ENCODE results near the gene CHTOP.
A peak's percentile ranks its signal among the peaks of the same experiment; 100 is the strongest.
"Not testable (repeated sequence)": the region's sequence is repeated elsewhere in the genome, so short reads cannot be mapped to it uniquely, and the experiment has no call there.

The CHTOP gene

GRCh38 chr1:153633754-153634665 is at the start of gene CHTOP:
Gene CHTOP (plus strand): TSS chr1:153634066. CDS start chr1:153636589, 2,523 bp downstream.
- DNase-seq: peak; percentile 92

GRCh38 chr1:153585006-153585405 is 48.9 kb upstream of the CHTOP start:
- no peak for DNase-seq

GRCh38 chr1:153586347-153586746 is 47.5 kb upstream of the CHTOP start:
- no peak for DNase-seq

GRCh38 chr1:153587314-153587713 is 46.6 kb upstream of the CHTOP start:
- no peak for DNase-seq

- not testable (repeated sequence) for DNase-seq
These were observed 45.8 kb upstream of the CHTOP start for GRCh38 chr1:153588033-153588432.

GRCh38 chr1:153588482-153588881 is 45.4 kb upstream of the CHTOP start:
- DNase-seq: no peak

- no peak for DNase-seq
These were observed 41.1 kb upstream of the CHTOP start for GRCh38 chr1:153592748-153593147.

GRCh38 chr1:153597206-153597605 is 36.7 kb upstream of the CHTOP start:
- DNase-seq: no peak

GRCh38 chr1:153598309-153599172 is 35.3 kb upstream of the CHTOP start:
- DNase-seq: no peak

- no peak for DNase-seq
These were observed 34.0 kb upstream of the CHTOP start for GRCh38 chr1:153599847-153600246.

GRCh38 chr1:153602749-153603148 is 31.1 kb upstream of the CHTOP start:
- no peak for DNase-seq

- no peak for DNase-seq
These were observed 27.7 kb upstream of the CHTOP start for GRCh38 chr1:153606194-153606593.

- no peak for DNase-seq
These were observed 26.5 kb upstream of the CHTOP start for GRCh38 chr1:153607381-153607780.

- DNase-seq: no peak
These were observed 25.7 kb upstream of the CHTOP start for GRCh38 chr1:153608089-153608682.

- no peak for DNase-seq
These were observed 24.9 kb upstream of the CHTOP start for GRCh38 chr1:153608742-153609584.

GRCh38 chr1:153609585-153609907 is 24.3 kb upstream of the CHTOP start:
- DNase-seq: no peak

- no peak for DNase-seq
These were observed 23.5 kb upstream of the CHTOP start for GRCh38 chr1:153610334-153610733.

GRCh38 chr1:153610811-153611301 is 23.0 kb upstream of the CHTOP start:
- no peak for DNase-seq

- DNase-seq: no peak
These were observed 22.5 kb upstream of the CHTOP start for GRCh38 chr1:153611356-153611755.

- DNase-seq: no peak
These were observed 21.6 kb upstream of the CHTOP start for GRCh38 chr1:153612111-153612754.

GRCh38 chr1:153612755-153613331 is 21.0 kb upstream of the CHTOP start, which contains the start of gene S100A16:
Gene S100A16 (minus strand): TSS chr1:153613137. CDS start chr1:153608151, 4,986 bp downstream.
- no peak for DNase-seq

All from stimulated activated naive CD4-positive, alpha-beta T cell treated with Interleukin-2 at 50 U/mL for 16 hours (primary cell).